Dermis microvascular lymphatic vessel endothelial cell (primary cell): ENCODE measurements around the gene FAM210B. TPM values are rescaled to one million over a fixed set of nuclear protein-coding genes. Genes with fewer than 3 reads are reported as not detected.
A peak's percentile ranks its signal among the peaks of the same experiment; 100 is the strongest.
"Not testable (repeated sequence)": the region's sequence is repeated elsewhere in the genome, so short reads cannot be mapped to it uniquely, and the experiment has no call there.

Experiments used
- DNase-seq, 2 donors: peaks; one replicate each; pipeline versions ENCODE4 v3.0.0 to v3.0.0-alpha.2; 2010; ENCODE audit warnings: low read depth in 2 of 2
- total RNA-seq: library from RNA; depleted of rRNA; stranded (reverse); fragments of >200 nt; gene quantifications from 2 replicates; pipeline ENCODE4 v1.2.1, GENCODE V29; 2014

Gene FAM210B
- total RNA-seq, 1 donor from 2014 or later = 24.1 TPM

DNA sequence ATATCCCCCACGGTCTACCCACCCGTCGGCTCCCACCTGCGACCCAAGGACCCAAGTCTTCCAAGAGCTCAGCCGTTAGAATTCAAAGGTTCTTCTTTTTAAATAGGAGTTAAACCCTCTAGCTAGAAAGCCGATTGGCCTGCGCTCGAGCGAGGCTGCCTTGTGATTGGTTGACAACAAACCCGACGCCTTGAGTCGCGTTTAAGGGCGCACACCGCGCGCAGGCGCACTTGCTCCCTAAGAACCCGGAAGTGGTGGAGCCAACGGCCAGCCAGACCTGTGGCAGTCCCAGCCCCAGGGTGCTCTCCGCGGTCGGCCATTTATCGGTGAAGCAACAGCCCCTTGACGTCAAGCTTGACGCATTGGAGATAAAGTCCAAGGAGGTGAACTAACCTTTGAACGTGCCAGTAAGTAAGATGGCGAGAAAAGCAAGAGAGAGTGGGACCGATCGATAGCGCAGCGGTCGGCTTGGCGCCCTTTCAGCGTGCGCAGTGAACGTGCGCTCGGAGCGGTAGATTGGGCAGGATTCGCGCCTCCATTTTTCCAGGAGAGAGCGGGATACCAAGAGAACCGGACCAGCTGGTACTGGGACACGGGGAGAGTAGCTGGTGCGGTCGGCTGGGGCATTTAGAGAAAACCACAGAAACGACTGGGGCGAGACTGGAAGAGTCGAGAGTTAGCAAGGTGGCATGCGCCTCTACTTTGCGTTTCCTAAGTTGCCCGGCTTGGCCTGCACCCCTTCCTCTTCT lies 33.5 kb downstream of the FAM210B start, which contains the start of the genes AURKA and CSTF1:
TSS of gene AURKA (minus strand) at position 84 of the 749 bp plus-strand sequence. CDS start 4,018 bp downstream, outside the sequence.
TSS of gene CSTF1 (plus strand) at position 514 of the 749 bp plus-strand sequence. CDS start 2,908 bp downstream, outside the sequence.
- peak; percentile 98 to 100 for DNase-seq

DNA sequence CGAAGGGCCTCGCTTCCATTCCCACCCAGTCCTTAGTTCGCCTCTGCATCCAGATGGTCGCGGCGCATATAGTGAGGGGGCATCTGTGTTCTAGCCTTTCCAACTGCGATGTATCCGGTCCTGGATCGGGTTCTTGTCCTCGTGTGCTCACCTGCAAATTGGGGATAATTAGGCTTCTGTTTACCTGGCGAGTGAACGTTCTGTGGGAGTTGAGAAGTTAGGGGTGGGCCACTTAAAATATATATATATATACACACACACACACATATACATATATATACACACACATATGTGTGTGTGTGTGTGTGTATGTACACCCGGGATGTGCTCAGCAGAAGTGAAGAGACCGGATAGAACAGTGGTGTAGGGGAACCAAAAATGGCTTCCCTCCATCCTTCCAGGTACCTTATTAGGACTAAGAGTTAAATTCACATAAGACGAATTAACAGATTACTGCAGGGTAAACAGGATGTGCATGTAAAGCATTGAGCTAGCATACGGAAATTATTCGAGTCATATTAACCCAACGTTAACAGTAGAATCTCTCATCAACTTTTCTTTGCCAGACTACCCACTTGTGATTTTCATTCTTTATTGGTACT lies 34.2 kb downstream of the FAM210B start:
- peak in 1 of 2 donors; percentile 21 for DNase-seq

DNA sequence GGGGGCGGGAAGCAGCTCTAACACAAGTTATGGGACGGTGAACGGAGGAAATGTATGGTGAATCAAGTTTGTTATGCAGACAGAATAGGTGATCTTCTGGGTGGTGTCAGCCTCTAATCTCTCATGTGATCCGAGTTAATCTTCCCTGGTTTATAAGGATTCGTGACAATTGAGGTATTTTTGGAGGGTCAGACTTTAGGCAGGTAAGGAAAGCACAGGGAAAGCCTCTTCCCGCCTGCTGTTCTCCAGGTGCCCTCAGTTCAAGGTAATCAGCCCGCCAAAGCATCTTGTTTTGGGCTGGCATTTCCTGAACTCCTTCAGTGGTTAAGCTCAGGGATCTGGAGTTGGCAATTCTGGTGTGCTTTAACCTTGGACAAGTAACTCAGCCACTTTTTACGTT lies 34.9 kb downstream of the FAM210B start:
- no peak for DNase-seq

DNA sequence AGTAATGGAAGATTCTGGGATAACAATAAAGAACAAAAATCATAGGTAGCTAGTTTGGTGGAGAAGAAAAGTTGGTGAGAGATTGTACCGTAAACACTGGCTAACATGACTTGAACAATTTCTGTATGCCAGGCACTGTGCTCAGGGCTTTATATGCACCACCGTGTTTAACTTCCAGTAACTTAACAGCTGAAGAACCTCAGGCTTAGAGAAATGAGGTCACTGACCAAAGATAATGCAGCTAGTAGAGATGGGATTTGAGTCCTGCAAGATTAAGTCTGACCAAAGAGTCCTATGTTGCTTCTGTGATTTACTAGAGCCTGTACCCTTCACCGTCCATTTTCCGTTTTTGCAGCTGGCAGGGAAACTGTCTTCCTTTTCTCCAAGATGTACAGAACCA lies 36.4 kb downstream of the FAM210B start:
- no peak for DNase-seq

DNA sequence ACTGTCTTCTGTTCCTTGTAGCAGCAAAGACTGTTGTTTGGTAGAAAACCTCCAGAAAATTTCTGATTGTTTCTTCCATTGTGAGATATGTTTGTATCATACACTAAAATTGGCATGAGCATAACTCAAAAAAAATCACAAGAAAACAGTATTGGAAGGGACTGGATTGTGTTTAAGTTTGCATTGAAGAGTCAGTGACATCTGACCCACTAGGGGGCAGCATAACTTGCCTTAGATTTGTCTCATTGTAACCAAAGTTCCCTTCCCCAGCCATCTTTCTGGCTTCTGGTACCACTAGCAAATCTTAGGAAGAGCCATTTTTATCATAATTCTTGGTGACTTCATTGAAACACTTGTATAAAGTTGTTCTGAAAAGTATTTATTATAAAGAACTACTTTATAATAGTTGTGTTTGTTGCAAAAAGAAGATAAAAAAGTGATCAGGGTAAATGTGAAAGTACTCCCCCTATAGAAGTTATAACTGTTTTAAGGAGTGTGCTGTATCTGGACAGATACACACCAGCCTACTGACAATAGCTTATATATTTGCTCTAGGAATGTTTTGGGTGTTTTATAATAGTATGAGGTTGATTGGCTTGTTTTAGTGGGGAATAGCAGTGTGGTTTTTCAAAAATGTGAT lies 41.3 kb downstream of the FAM210B start:
- DNase-seq = peak; percentile 61 to 82

DNA sequence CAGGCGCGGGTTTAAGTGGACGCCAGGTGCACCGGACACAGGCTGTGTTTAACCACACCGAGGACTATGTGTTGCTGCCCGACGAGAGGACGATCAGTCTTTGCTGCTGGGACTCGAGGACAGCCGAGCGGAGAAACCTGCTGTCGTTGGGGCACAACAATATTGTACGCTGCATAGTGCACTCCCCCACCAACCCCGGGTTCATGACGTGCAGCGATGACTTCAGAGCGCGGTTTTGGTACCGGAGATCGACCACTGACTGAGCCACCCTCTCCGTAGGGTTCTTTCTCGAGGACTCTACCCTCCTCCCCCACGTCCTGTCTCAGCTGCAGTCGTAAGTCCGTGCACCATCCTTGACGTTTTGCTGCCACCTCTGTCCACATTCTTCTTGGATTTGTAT lies 44.7 kb downstream of the FAM210B start:
- DNase-seq = no peak

DNA sequence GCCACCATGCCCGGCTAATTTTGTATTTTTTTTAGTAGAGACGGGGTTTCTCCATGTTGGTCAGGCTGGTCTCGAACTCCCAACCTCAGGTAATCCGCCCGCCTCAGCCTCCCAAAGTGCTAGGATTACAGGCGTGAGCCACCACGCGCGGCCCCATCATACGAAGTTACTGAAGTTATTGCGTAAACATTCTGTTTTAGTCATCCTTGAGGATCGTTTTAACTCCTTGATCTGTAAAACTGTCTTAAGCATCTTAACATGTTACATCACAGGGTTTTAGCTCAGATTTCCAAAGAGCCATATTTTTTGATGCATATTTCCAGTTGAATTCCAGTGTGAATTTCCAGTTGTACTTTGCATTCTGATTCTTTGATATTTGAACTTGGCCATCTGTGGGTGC lies 46.6 kb downstream of the FAM210B start:
- not testable (repeated sequence) for DNase-seq

DNA sequence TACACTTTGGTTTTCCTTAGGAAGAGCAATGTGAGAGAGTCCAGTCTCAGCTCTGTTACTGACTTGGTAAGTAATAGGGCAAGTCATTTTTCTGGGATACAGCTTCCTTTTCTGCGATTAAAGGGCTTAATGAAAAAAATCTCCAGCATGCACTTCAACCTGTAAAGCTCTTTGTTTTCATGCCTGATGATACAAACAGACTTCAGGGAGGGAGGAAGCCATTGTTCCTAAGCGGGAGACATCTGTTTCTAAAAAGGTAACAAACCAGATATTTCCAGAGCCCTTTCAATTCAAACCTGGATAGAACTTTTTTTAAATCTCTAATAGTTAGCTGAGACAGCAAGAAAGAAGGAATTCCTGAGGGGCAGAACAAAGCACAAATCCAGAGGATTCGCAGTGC lies 48.1 kb downstream of the FAM210B start:
- no peak for DNase-seq

DNA sequence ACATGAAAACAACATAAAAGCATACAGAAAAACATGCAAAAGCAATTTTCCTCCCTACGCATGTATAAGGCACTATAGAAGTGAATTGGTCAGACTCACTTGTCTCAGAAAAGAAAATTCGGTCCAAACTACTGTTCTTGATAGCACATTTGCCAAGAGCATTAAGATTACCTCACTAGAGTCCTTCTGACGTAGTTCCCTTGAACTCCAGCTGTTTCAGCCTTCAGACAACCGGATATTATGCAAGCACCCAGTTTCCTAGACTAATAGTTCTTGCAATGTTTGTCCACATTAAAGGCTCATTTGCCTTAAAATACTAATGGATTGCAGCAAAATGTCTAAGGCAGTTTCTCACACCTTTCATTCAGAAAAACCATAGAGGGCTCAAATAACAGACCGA lies 50.7 kb downstream of the FAM210B start:
- no peak for DNase-seq

DNA sequence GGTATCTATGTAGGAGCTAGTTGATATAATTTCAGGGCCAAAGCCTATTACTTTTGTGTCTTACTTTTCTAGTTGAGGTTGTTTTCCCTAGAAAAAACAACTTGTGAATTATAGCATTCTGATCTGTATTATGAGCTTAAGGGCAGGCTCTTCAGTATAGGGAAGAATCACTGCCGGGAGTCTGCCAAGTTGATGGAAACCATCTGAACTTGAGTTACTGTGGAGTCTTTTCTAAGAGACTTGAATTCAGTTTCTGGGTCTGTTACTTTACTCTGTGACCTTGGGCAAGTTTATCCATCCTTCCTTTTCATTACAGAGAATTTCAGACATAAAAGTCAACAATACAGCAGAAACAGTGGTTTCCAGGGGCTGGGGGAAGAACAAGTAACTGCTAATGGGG lies 51.2 kb downstream of the FAM210B start:
- no peak for DNase-seq

DNA sequence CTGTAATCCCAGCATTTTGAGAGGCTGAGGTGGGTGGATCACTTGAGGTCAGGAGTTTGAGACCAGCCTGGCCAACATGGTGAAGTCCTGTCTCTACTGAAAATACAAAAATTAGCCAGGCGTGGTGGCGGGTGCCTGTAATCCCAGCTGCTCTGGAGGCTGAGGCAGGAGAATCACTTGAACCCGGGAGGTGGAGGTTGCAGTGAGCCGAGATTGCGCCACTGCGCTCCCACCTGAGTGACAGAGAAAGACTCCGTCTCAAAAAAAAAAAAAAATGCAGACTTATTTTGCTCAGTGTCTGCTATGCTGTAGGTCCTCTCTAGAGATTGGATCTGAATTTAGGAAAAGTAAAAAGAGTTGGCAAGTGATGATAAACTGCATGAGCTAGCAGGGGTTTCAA lies 52.5 kb downstream of the FAM210B start:
- not testable (repeated sequence) for DNase-seq

DNA sequence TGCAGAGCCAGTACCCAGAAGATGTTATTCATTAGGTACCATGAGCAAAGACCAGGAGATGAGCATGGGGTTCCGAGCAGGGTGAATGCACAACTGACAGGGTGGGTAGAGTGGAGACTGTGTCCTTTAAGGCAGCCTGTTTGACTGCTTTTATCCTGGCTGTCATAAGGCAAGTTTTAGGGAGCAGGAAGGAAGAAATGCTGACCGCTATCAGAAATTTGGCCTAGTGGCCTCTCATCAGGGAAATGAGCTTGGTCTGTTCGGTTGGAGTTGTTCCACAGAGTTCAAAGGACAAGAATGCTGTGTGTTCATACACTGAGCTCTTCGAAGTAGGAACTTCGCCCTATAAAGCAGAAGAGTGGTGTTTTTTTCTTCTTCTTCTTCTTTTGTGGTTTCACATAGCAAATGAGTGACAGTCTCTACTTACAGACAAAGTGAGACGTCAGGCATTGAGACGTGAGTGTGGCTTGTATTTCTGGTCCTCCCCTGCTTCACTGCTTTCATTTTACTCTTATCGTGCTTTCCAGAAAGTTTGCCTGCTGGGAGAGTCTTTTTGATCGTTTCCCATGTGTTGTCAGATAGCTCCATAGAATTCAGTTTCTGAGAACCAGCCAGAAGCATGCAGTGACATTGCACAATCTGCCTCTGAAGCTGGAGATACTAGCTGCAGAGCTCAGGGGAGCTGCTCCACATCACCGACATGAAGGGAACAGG lies 53.1 kb downstream of the FAM210B start, which contains the start of gene CASS4:
TSS of gene CASS4 (plus strand) at position 502 of the 714 bp plus-strand sequence. CDS start at position 701, 199 bp downstream.
- DNase-seq = peak in 1 of 2 donors; percentile 17

DNA sequence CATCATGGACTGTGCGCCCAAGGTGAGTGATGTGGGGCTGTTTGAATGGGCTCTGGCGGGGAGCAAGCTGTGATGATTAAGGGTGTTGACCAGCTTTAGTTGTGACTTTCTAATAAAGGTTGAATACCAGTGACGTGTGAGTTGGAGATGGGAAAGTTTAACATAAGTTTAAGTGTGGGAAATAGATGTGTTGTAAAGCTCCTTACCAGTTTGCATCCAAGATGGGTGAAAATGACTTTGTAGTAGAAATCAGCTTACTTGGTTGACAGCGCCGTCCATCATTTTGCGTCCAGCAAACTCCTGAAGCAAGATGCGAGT lies 53.7 kb downstream of the FAM210B start:
- DNase-seq = no peak

DNA sequence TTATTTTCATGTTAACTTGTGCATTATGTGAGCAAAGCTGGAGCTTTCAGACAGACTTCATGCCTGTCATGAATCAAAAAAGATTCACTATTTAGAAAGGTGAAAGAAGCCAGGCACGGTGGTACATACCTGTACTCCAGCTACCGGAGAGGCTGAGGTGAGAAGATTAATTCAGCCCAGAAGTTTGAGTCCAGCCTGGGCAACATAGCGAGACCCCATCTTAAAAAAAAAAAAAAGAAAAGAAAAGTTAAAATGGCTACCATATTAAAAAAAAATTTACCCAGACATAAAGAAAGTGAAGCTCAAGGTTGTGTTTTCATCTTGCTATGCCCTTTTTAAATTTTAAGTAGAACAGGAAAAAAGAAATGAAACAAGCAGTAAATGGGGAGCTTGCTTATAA lies 54.2 kb downstream of the FAM210B start:
- DNase-seq = no peak

DNA sequence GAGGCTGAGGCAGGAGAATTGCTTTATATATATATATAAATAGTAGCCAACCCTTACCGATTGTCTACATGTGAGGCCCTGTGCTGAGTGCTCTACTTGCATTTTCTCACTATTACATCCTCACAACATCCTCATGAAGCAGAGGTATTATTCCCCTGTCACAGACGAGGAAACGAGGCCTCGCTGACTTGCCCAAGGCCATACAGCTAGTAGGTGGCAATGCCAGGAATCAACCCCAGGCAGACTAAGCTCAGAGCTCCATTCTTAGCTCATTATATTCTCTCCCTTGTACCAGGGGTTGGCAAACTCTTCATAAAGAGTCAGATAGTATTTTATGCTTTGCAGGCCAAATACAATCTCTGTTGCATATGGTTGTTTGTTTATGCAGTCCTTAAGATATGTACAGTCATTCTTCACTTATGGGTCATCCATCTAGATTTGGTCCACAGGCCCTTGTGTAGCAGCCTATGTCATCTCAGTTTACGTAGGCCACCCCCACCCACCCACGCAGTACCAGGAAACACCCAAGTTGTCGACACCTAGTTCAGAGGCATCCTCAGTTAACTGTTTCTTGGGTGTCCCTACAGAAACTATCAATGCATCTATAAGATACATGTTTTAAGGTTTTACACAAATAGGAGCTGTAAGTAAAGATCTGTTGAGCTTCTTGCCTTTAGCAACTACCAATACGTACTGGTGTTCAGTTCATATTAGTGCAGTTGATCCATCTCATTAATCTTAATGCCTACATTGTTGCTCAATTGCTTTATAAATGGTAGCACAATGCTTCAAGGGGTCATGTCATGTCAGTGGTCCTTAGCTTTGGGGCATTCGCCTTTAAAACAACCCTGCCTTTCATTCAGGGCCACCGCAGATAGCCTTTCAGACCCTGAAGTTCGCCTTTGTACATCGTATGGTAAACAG lies 56.3 kb downstream of the FAM210B start:
- no peak for DNase-seq

DNA sequence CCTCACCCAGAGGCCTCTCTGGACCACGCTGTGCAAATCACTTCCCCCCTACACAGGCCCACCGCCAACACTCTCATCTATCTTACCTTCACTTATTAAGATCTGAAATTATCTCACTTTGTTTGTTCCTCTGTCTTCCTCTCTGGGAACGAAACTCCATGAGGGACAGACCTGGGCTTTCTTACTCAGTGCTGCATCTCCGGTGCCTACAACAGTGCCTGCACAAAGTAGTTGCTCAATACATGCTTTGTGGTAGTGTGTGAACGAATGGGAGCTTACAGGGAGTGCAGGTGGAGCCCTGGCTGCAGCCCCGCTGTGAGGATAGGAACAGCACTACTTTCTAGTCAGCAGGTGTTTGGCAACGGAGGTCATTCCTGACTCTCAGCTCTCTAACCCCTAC lies 58.6 kb downstream of the FAM210B start:
- no peak for DNase-seq

DNA sequence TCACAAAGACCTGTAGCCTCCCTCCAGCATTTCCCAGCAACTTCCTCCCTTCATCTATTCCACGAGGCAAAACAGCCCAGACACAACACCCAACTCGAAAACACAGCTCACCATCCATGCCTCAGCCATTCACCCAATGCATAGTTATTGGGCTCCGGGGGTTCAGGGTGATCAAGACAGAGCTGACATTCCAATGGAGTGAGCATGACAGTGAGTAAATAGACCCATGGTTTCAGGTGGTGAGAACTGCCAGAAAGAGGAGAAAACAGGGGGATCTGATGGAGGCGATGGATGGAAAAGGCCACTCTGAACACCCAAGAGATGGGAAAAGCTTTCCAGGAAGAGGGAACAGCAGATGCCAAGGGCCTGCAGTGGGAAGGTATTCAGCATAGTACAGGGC lies 59.1 kb downstream of the FAM210B start:
- no peak for DNase-seq
